ENCODE measurements around the gene ODF2.
"Not testable (repeated sequence)": the region's sequence is repeated elsewhere in the genome, so short reads cannot be mapped to it uniquely, and the experiment has no call there.

The ODF2 gene

GRCh38 chr9:128455849-128456612 lies at the start of gene ODF2:
TSS of gene ODF2 (plus strand) at chr9:128456006. CDS start at chr9:128456092, 86 bp downstream.
- DNase-seq: peak; percentile 75

GRCh38 chr9:128406848-128407391 lies 48.9 kb upstream of the ODF2 start:
- DNase-seq: no peak

- no peak for DNase-seq
Observed at GRCh38 chr9:128408963-128409431, 46.8 kb upstream of the ODF2 start.

- DNase-seq: no peak
Observed at GRCh38 chr9:128409450-128409849, 46.4 kb upstream of the ODF2 start.

- no peak for DNase-seq
Observed at GRCh38 chr9:128409978-128410377, 45.8 kb upstream of the ODF2 start.

GRCh38 chr9:128411364-128412119 lies 44.3 kb upstream of the ODF2 start:
- DNase-seq: no peak

- peak; percentile 45 for DNase-seq
Observed at GRCh38 chr9:128412120-128412790, 43.6 kb upstream of the ODF2 start.

- not testable (repeated sequence) for DNase-seq
Observed at GRCh38 chr9:128413728-128414127, 42.1 kb upstream of the ODF2 start.

- no peak for DNase-seq
Observed at GRCh38 chr9:128414461-128414860, 41.3 kb upstream of the ODF2 start.

- no peak for DNase-seq
Observed at GRCh38 chr9:128415281-128415680, 40.5 kb upstream of the ODF2 start.

GRCh38 chr9:128416014-128416413 lies 39.8 kb upstream of the ODF2 start:
- no peak for DNase-seq

- DNase-seq: no peak
Observed at GRCh38 chr9:128416432-128417019, 39.3 kb upstream of the ODF2 start.

- no peak for DNase-seq
Observed at GRCh38 chr9:128419061-128419925, 36.5 kb upstream of the ODF2 start.

GRCh38 chr9:128420060-128420650 lies 35.7 kb upstream of the ODF2 start:
- no peak for DNase-seq

GRCh38 chr9:128420651-128421481 lies 34.9 kb upstream of the ODF2 start, which contains the start of gene CERCAM:
TSS of gene CERCAM (plus strand) at chr9:128420857. CDS start at chr9:128420878, 21 bp downstream.
- DNase-seq: no peak

- DNase-seq: no peak
Observed at GRCh38 chr9:128421482-128421996, 34.3 kb upstream of the ODF2 start.

- not testable (repeated sequence) for DNase-seq
Observed at GRCh38 chr9:128422022-128422782, 33.6 kb upstream of the ODF2 start.

GRCh38 chr9:128422783-128423150 lies 33.0 kb upstream of the ODF2 start:
- DNase-seq: no peak

GRCh38 chr9:128423356-128423755 lies 32.5 kb upstream of the ODF2 start:
- DNase-seq: not testable (repeated sequence)
